Muscle of back (tissue), 13 donors: ENCODE measurements around the gene MAGEA3. TPM values are rescaled to one million over a fixed set of nuclear protein-coding genes. Genes with fewer than 3 reads are reported as not detected.
"Not testable (repeated sequence)": the region's sequence is repeated elsewhere in the genome, so short reads cannot be mapped to it uniquely, and the experiment has no call there.

Experiments
- DNase-seq, 3 donors: peaks; one replicate each; pipeline versions ENCODE4 v3.0.0 to v3.0.0-alpha.2; 2013
- long read RNA-seq, 9 donors: transcript quantifications; one replicate each; lab custom pipeline, GENCODE V29; 2026
- polyA plus RNA-seq, 10 donors: library from polyadenylated mRNA; unstranded; fragments of 120-200 nt; gene quantifications; one replicate each; pipeline ENCODE4 v1.2.1, GENCODE V29; 2013; ENCODE audit not compliant: insufficient read length in 10 of 10

The MAGEA3 gene
- polyA plus RNA-seq = not detected
- long read RNA-seq, donor 1 = 0 reads
- long read RNA-seq, donor 2 = 0 reads
- long read RNA-seq, donor 3 = 0 reads
- long read RNA-seq, donor 4 = 0 reads
- long read RNA-seq, donor 5 = 0 reads
- long read RNA-seq, donor 6 = 0 reads
- long read RNA-seq, donor 7 = 0 reads
- long read RNA-seq, donor 8 = 0 reads
- long read RNA-seq, donor 9 = 0 reads

- DNase-seq = not testable (repeated sequence)
Measured at GRCh38 chrX:152697952-152698931, at the start of gene MAGEA3. Gene MAGEA3, plus strand, starts transcription at chrX:152698794. Its CDS starts 2,039 bp downstream, at chrX:152700833.

GRCh38 chrX:152652060-152652459, 46.5 kb upstream of the MAGEA3 start:
- no peak for DNase-seq

- DNase-seq = no peak
Measured at GRCh38 chrX:152652467-152652866, 46.1 kb upstream of the MAGEA3 start.

- no peak for DNase-seq
Measured at GRCh38 chrX:152656087-152656486, 42.5 kb upstream of the MAGEA3 start.

- DNase-seq = no peak
Measured at GRCh38 chrX:152656890-152657289, 41.7 kb upstream of the MAGEA3 start.

- DNase-seq = no peak
Measured at GRCh38 chrX:152658302-152658701, 40.3 kb upstream of the MAGEA3 start.

GRCh38 chrX:152663086-152663485, 35.5 kb upstream of the MAGEA3 start:
- no peak for DNase-seq

- DNase-seq = no peak
Measured at GRCh38 chrX:152674135-152674534, 24.5 kb upstream of the MAGEA3 start.

- not testable (repeated sequence) for DNase-seq
Measured at GRCh38 chrX:152674652-152675051, 23.9 kb upstream of the MAGEA3 start.

GRCh38 chrX:152681012-152681411, 17.6 kb upstream of the MAGEA3 start:
- not testable (repeated sequence) for DNase-seq

- not testable (repeated sequence) for DNase-seq
Measured at GRCh38 chrX:152700390-152700789, 1.8 kb downstream of the MAGEA3 start.

GRCh38 chrX:152706500-152706899, 7.9 kb downstream of the MAGEA3 start:
- not testable (repeated sequence) for DNase-seq

- not testable (repeated sequence) for DNase-seq
Measured at GRCh38 chrX:152709173-152709572, 10.6 kb downstream of the MAGEA3 start, which contains the start of gene CSAG2. Gene CSAG2, minus strand, starts transcription at chrX:152709273. Its CDS starts 161 bp downstream, at chrX:152709112.

- DNase-seq = not testable (repeated sequence)
Measured at GRCh38 chrX:152713195-152713594, 14.6 kb downstream of the MAGEA3 start.

GRCh38 chrX:152713815-152714787, 15.5 kb downstream of the MAGEA3 start, which contains the start of gene MAGEA2B:
Gene MAGEA2B, plus strand, starts transcription at chrX:152714628. Its CDS starts 2,479 bp downstream, at chrX:152717107.
- DNase-seq = not testable (repeated sequence)

GRCh38 chrX:152725409-152725808, 26.8 kb downstream of the MAGEA3 start:
- no peak for DNase-seq

- DNase-seq = no peak
Measured at GRCh38 chrX:152733261-152733975, 34.8 kb downstream of the MAGEA3 start, which contains the start of the genes CSAG1 and MAGEA12. Gene CSAG1, minus strand, starts transcription at chrX:152733721. Its CDS starts 1,261 bp downstream, at chrX:152732460. Gene MAGEA12, plus strand, starts transcription at chrX:152733757. Its CDS starts 2,405 bp downstream, at chrX:152736162.

- not testable (repeated sequence) for DNase-seq
Measured at GRCh38 chrX:152734143-152734858, 35.7 kb downstream of the MAGEA3 start.

- no peak for DNase-seq
Measured at GRCh38 chrX:152735101-152735500, 36.5 kb downstream of the MAGEA3 start.
